A549 (cell line): Measurements from ENCODE around the gene SAA2.

ENCODE experiments used
- CHD4 ChIP-seq: fragments of 200-600 bp; sonication (generic); IDR thresholded peaks from 2 replicates; pipeline ENCODE4 v1.6.1; 2016; ENCODE audit warnings: antibody characterized with exemption, mild to moderate bottlenecking, borderline replicate concordance
- ESRRA ChIP-seq: fragments of 150-350 bp; IDR thresholded peaks from 2 replicates; pipeline ENCODE4 v1.6.1; 2014; ENCODE audit warnings: mild to moderate bottlenecking, low read length, borderline replicate concordance
- GATA3 ChIP-seq: IDR thresholded peaks from 2 replicates; pipeline ENCODE4 v1.6.1; 2012; ENCODE audit warnings: borderline replicate concordance
- HOXA7 ChIP-seq: fragments of 250-450 bp; sonication (Bioruptor Pico); IDR thresholded peaks from 2 replicates; pipeline ENCODE4 v1.5.0; 2020; ENCODE audit warnings: mild to moderate bottlenecking, moderate library complexity
- JUN ChIP-seq, 2 experiments: fragments of >200 bp; sonication (Bioruptor Twin); formaldehyde crosslinking; IDR thresholded peaks; 2 replicates in 1 of 2; 3 replicates in 1 of 2; pipeline ENCODE4 v1.6.1; 2016 to 2017
- MAFK ChIP-seq: fragments of 450-650 bp; IDR thresholded peaks from 2 replicates; pipeline ENCODE4 v1.6.1; 2014; ENCODE audit not compliant: partially characterized antibody
- MYC ChIP-seq: IDR thresholded peaks from 2 replicates; pipeline ENCODE4 v1.6.1; 2012; ENCODE audit warnings: mild to moderate bottlenecking, inconsistent platforms, low read length, improper control_type of control experiment, borderline replicate concordance
- NR3C1 ChIP-seq: fragments of >200 bp; sonication (Bioruptor Twin); formaldehyde crosslinking; IDR thresholded peaks from 3 replicates; pipeline ENCODE4 v1.6.1; 2017
- POLR2A ChIP-seq: IDR thresholded peaks from 2 replicates; pipeline ENCODE4 v1.6.1; 2012; ENCODE audit warnings: mild to moderate bottlenecking, low read length
- RCOR1 ChIP-seq: fragments of 150-350 bp; IDR thresholded peaks from 2 replicates; pipeline ENCODE4 v1.6.1; 2014; ENCODE audit warnings: antibody characterized with exemption, low read length, low read depth
- SREBF2 ChIP-seq: fragments of 450-650 bp; IDR thresholded peaks from 2 replicates; pipeline ENCODE4 v1.6.1; 2014; ENCODE audit warnings: mild to moderate bottlenecking, moderate library complexity
- TF ChIP-seq, protein P1 (sequence below): fragments of >200 bp; sonication (Bioruptor Twin); formaldehyde crosslinking; IDR thresholded peaks from 3 replicates; pipeline ENCODE4 v1.5.1; 2016
- TF ChIP-seq, protein P2 (sequence below): fragments of 200-600 bp; sonication (generic); IDR thresholded peaks from 2 replicates; pipeline ENCODE4 v1.6.1; 2016; ENCODE audit warnings: antibody characterized with exemption, mild to moderate bottlenecking, moderate library complexity
- TF ChIP-seq, protein P3 (sequence below): fragments of 450-650 bp; IDR thresholded peaks from 2 replicates; pipeline ENCODE4 v1.6.1; 2014; ENCODE audit warnings: antibody characterized with exemption

DNA sequence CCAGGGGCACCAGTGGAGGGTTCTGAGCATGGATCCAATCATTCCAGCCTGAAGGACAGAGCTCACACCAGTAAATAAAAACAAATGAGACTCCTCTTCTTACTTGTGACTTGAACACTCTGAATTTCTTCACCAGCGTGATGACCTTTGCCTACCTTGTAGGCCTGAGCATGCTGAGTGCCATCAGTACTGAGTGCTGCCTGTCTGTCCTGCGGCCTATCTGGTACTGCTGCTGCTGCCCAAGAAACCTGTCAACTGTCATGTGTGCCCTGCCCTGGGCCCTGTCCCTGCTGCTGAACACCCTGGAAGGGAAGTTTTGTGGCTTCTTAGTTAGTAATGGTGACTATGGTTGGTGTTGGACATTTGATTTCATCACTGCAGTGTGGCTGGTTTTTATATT, 51.9 kb downstream of the SAA2 start:
- TF ChIP-seq, protein P1, sequence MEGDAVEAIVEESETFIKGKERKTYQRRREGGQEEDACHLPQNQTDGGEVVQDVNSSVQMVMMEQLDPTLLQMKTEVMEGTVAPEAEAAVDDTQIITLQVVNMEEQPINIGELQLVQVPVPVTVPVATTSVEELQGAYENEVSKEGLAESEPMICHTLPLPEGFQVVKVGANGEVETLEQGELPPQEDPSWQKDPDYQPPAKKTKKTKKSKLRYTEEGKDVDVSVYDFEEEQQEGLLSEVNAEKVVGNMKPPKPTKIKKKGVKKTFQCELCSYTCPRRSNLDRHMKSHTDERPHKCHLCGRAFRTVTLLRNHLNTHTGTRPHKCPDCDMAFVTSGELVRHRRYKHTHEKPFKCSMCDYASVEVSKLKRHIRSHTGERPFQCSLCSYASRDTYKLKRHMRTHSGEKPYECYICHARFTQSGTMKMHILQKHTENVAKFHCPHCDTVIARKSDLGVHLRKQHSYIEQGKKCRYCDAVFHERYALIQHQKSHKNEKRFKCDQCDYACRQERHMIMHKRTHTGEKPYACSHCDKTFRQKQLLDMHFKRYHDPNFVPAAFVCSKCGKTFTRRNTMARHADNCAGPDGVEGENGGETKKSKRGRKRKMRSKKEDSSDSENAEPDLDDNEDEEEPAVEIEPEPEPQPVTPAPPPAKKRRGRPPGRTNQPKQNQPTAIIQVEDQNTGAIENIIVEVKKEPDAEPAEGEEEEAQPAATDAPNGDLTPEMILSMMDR, result no peak
- no peak for TF ChIP-seq POLR2A
- no peak for TF ChIP-seq MYC
- no peak for TF ChIP-seq CHD4
- no peak for TF ChIP-seq MAFK
- TF ChIP-seq, protein P2, sequence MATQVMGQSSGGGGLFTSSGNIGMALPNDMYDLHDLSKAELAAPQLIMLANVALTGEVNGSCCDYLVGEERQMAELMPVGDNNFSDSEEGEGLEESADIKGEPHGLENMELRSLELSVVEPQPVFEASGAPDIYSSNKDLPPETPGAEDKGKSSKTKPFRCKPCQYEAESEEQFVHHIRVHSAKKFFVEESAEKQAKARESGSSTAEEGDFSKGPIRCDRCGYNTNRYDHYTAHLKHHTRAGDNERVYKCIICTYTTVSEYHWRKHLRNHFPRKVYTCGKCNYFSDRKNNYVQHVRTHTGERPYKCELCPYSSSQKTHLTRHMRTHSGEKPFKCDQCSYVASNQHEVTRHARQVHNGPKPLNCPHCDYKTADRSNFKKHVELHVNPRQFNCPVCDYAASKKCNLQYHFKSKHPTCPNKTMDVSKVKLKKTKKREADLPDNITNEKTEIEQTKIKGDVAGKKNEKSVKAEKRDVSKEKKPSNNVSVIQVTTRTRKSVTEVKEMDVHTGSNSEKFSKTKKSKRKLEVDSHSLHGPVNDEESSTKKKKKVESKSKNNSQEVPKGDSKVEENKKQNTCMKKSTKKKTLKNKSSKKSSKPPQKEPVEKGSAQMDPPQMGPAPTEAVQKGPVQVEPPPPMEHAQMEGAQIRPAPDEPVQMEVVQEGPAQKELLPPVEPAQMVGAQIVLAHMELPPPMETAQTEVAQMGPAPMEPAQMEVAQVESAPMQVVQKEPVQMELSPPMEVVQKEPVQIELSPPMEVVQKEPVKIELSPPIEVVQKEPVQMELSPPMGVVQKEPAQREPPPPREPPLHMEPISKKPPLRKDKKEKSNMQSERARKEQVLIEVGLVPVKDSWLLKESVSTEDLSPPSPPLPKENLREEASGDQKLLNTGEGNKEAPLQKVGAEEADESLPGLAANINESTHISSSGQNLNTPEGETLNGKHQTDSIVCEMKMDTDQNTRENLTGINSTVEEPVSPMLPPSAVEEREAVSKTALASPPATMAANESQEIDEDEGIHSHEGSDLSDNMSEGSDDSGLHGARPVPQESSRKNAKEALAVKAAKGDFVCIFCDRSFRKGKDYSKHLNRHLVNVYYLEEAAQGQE, result no peak
- TF ChIP-seq NR3C1, result no peak
- no peak for TF ChIP-seq HOXA7 (CRISPR knock-in tag)
- TF ChIP-seq JUN (IDR thresholded peaks at IDR 0.05), result no peak
- no peak for TF ChIP-seq ESRRA
- TF ChIP-seq SREBF2, result no peak
- no peak for TF ChIP-seq RCOR1
- no peak for TF ChIP-seq GATA3
- TF ChIP-seq, protein P3, sequence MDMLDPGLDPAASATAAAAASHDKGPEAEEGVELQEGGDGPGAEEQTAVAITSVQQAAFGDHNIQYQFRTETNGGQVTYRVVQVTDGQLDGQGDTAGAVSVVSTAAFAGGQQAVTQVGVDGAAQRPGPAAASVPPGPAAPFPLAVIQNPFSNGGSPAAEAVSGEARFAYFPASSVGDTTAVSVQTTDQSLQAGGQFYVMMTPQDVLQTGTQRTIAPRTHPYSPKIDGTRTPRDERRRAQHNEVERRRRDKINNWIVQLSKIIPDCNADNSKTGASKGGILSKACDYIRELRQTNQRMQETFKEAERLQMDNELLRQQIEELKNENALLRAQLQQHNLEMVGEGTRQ, result no peak
